Gastrocnemius medialis (tissue), 4 donors: Measurements from ENCODE around the gene GOLGB1.

Source experiments
- POLR2A ChIP-seq, 2 donors: fragments of 450-650 bp; IDR thresholded peaks; one replicate each; pipeline ENCODE4 v1.6.1; 2017; ENCODE audit warnings: antibody characterized with exemption in 2 of 2, mild to moderate bottlenecking in 2 of 2, moderate library complexity in 2 of 2
- TF ChIP-seq, protein P1 (sequence below), 5 experiments: fragments of 450-650 bp in 3 of 5; fragments of 200-600 bp in 2 of 5; sonication (generic) in 2 of 5; IDR thresholded peaks in 4 of 5; conservative IDR thresholded peaks in 1 of 5; 1 replicate in 4 of 5; 2 replicates in 1 of 5; pipeline ENCODE4 v1.5.1; 2016 to 2019; ENCODE audit warnings: antibody characterized with exemption in 5 of 5, mild to moderate bottlenecking in 3 of 5, moderate library complexity in 3 of 5

DNA sequence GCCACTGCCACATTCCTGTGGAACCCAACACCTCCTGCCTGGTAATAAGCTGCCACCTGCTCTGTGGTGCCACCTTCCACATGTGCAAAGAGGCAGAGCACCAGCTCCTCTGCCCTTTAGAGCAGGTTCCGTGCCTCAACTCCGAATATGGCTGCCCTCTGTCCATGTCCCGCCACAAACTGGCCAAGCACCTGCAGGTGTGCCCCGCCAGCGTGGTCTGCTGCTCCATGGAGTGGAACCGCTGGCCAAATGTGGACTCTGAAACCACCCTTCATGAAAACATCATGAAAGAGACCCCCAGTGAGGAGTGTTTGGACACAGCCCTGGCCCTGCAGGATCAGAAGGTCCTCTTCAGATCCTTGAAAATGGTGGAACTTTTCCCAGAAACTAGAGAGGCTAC, 128.1 kb downstream of the GOLGB1 start:
- TF ChIP-seq, protein P1, sequence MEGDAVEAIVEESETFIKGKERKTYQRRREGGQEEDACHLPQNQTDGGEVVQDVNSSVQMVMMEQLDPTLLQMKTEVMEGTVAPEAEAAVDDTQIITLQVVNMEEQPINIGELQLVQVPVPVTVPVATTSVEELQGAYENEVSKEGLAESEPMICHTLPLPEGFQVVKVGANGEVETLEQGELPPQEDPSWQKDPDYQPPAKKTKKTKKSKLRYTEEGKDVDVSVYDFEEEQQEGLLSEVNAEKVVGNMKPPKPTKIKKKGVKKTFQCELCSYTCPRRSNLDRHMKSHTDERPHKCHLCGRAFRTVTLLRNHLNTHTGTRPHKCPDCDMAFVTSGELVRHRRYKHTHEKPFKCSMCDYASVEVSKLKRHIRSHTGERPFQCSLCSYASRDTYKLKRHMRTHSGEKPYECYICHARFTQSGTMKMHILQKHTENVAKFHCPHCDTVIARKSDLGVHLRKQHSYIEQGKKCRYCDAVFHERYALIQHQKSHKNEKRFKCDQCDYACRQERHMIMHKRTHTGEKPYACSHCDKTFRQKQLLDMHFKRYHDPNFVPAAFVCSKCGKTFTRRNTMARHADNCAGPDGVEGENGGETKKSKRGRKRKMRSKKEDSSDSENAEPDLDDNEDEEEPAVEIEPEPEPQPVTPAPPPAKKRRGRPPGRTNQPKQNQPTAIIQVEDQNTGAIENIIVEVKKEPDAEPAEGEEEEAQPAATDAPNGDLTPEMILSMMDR (IDR thresholded peaks at IDR 0.05 in 4 of 5, conservative IDR thresholded peaks at IDR 0.05 in 1 of 5) = no peak
- TF ChIP-seq POLR2A (IDR thresholded peaks at IDR 0.05) = no peak
